ENCODE data around the gene NPBWR2. TPM values are rescaled to one million over a fixed set of nuclear protein-coding genes. Genes with fewer than 3 reads are reported as not detected.

The NPBWR2 gene
- total and polyA plus RNA-seq, 2 donors (not counting 3 experiments of a cell fraction or from before 2014, with no cell fraction given), result not detected

DNA sequence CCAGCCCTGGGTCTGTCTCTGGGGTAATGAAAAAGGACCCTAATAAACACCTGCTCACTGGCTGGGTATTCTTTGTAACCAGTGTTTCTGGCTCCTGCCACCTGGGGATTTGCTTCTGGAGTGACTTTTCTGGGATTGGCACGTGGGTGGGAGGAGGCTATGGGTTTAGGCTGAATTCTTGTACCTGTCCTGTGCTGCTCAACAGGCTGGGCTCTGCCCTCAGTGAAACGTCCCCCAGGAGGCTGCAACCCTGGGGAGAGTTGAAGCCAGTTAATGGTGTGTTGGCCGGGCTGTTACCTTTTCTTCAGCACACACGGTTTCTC is 6.8 kb downstream of the NPBWR2 start:
- Histone ChIP-seq H3K4me2 (ENCODE audit: insufficient read depth, low read length) (no peak overlapping the region), H3K9ac (replicated peaks; ENCODE audit: extremely low read depth, insufficient read depth, low read length) (no peak overlapping the region), H3K9me3 (replicated peaks; ENCODE audit: control insufficient read depth, insufficient read depth, low read length) (no peaks in the 10 kb centered on the region), H3K4me3 (replicated peaks in 1 of 3; ENCODE audit: insufficient read depth in 1 of 3, low read depth in 1 of 3, low read length in 3 of 3) (no peak overlapping the region), H3K27me3 (ENCODE audit: control insufficient read depth in 2 of 2, insufficient read depth in 2 of 2, low read length in 2 of 2) (peaks cover 19 to 22% of the 10 kb centered on the region in 2 experiments), H3K27ac (ENCODE audit: insufficient read depth, low read depth, low read length) (no peak overlapping the region), H3K36me3 (ENCODE audit: control insufficient read depth in 2 of 2, extremely low read depth in 1 of 2, insufficient read depth in 2 of 2, low read length in 2 of 2) (no peaks in the 10 kb centered on the region), H2AFZ (ENCODE audit: low read depth, low read length) (no peak overlapping the region), H3K4me1 (ENCODE audit: control insufficient read depth, extremely low read depth, insufficient read depth, low read length) (no peaks in the 10 kb centered on the region), H3K79me2 (ENCODE audit: control insufficient read depth, insufficient read depth, low read length) (no peaks in the 10 kb centered on the region), H3K9me1 (replicated peaks; ENCODE audit: control insufficient read depth, extremely low read depth, insufficient read depth, low read length) (no peaks in the 10 kb centered on the region), H4K20me1 (replicated peaks; ENCODE audit: control insufficient read depth, extremely low read depth, insufficient read depth, low read length) (no peaks in the 10 kb centered on the region)
- POLR2A ChIA-PET, result no interaction called here
- no TSS peak for BruUV-seq (replicated peaks)
- dilution Hi-C loops (cut with MboI; ENCODE audit: extremely low pct_ligation_motif_present, low sequenced_read_pairs), result no loop called here
- intact Hi-C loops (cut with micrococcal nuclease), result no loop called here
- FAIRE-seq, result no peak
- no peak for DNase-seq (ENCODE audit: low read depth, low spot score)
- TF ChIP-seq FOS (IDR thresholded peaks at IDR 0.05; ENCODE audit: borderline replicate concordance, insufficient read depth, low read length) (no peak), MYC (IDR thresholded peaks at IDR 0.05; ENCODE audit: low read depth, low read length) (no peak), JUN (IDR thresholded peaks at IDR 0.05; ENCODE audit: borderline replicate concordance, insufficient read depth, insufficient read length, low read depth) (no peak), POLR2A (IDR thresholded peaks at IDR 0.05; ENCODE audit: low read depth, low read length) (no peak), EZH2 (IDR thresholded peaks at IDR 0.05; ENCODE audit: borderline replicate concordance, low read depth, low read length, severe bottlenecking) (no peak), POLR2AphosphoS5 (IDR thresholded peaks at IDR 0.05; ENCODE audit: insufficient read depth, low read depth, low read length) (no peak), GATA2 (IDR thresholded peaks at IDR 0.05; ENCODE audit: insufficient read depth, insufficient read length, low read depth, low read length) (no peak)
- TF ChIP-seq, protein P1, sequence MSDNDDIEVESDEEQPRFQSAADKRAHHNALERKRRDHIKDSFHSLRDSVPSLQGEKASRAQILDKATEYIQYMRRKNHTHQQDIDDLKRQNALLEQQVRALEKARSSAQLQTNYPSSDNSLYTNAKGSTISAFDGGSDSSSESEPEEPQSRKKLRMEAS (IDR thresholded peaks at IDR 0.05; ENCODE audit: insufficient read depth, insufficient read length), result no peak
- TF ChIP-seq, protein P2, sequence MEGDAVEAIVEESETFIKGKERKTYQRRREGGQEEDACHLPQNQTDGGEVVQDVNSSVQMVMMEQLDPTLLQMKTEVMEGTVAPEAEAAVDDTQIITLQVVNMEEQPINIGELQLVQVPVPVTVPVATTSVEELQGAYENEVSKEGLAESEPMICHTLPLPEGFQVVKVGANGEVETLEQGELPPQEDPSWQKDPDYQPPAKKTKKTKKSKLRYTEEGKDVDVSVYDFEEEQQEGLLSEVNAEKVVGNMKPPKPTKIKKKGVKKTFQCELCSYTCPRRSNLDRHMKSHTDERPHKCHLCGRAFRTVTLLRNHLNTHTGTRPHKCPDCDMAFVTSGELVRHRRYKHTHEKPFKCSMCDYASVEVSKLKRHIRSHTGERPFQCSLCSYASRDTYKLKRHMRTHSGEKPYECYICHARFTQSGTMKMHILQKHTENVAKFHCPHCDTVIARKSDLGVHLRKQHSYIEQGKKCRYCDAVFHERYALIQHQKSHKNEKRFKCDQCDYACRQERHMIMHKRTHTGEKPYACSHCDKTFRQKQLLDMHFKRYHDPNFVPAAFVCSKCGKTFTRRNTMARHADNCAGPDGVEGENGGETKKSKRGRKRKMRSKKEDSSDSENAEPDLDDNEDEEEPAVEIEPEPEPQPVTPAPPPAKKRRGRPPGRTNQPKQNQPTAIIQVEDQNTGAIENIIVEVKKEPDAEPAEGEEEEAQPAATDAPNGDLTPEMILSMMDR (IDR thresholded peaks at IDR 0.05; ENCODE audit: extremely low read depth in 1 of 2, insufficient read depth in 1 of 2, low read depth in 1 of 2, low read length in 2 of 2), result no peak
- CTCF ChIA-PET, result interaction anchor here (1.9 kb wide), 1 partner anchor 17 kb away, joined by 8 read pairs; the partner anchor contains the start of gene LKAAEAR1
